Testis (tissue), 3 donors: ENCODE results near the gene TGM6. TPM values are rescaled to one million over a fixed set of nuclear protein-coding genes. Genes with fewer than 3 reads are reported as not detected.

Experiments used
- DNase-seq: peaks from one replicate; pipeline ENCODE4 v3.0.0-alpha.2; 2019
- H3K27ac ChIP-seq, 2 donors: fragments of 200-600 bp; sonication (generic); one replicate each; pipeline ENCODE4 v1.5.1; 2019
- H3K27me3 ChIP-seq: fragments of 200-600 bp; sonication (generic); one replicate; pipeline ENCODE4 v1.5.1; 2019
- H3K36me3 ChIP-seq: fragments of 200-600 bp; sonication (generic); one replicate; pipeline ENCODE4 v1.5.1; 2017; ENCODE audit warnings: low read depth; ENCODE audit errors: missing control alignments
- H3K4me1 ChIP-seq: fragments of 200-600 bp; sonication (generic); one replicate; pipeline ENCODE4 v1.5.1; 2019
- H3K4me3 ChIP-seq, 2 donors: fragments of 200-600 bp; sonication (generic); one replicate each; pipeline ENCODE4 v1.5.1; 2017 to 2019
- H3K9me3 ChIP-seq: fragments of 200-600 bp; sonication (generic); one replicate; pipeline ENCODE4 v1.5.1; 2017
- POLR2A ChIP-seq: fragments of 450-650 bp; IDR thresholded peaks from one replicate; pipeline ENCODE4 v1.6.1; 2017; ENCODE audit warnings: antibody characterized with exemption, mild to moderate bottlenecking, moderate library complexity
- WGBS, 2 donors: methylation state at CpG; one replicate each; pipeline ENCODE4 v1.1.5; 2018; 5-methylcytosine and 5-hydroxymethylcytosine counted together
- intact Hi-C: fragments of 100-400 bp; cut with DNase I; formaldehyde crosslinking; loops from one replicate; pipeline ENCODE4 v1.15.1; 2023; ENCODE audit warnings: low total_unique reads
- polyA plus RNA-seq: library from polyadenylated mRNA; stranded (reverse); fragments of 350-450 nt; fragmentation: Illumina TruSeq; extraction: RNeasy Lipid Tissue Mini Kit (QIAGEN cat#74804); gene quantifications from one replicate; pipeline ENCODE4 v1.2.3, GENCODE V29; 2014; ENCODE audit warnings: low read depth, low replicate concordance; ENCODE audit not compliant: insufficient read depth
- total RNA-seq, 2 donors: library from RNA; depleted of rRNA; stranded (reverse); fragments of >200 nt; gene quantifications; one replicate each; pipeline ENCODE4 v1.2.3, GENCODE V29; 2016
- TF ChIP-seq, protein P1 (sequence below), 3 experiments: fragments of 450-650 bp in 2 of 3; fragments of 200-600 bp in 1 of 3; sonication (generic) in 1 of 3; IDR thresholded peaks; one replicate each; pipeline ENCODE4 v1.5.1; 2016 to 2019; ENCODE audit warnings: antibody characterized with exemption in 3 of 3, mild to moderate bottlenecking in 2 of 3, moderate library complexity in 1 of 3

The TGM6 gene
- total and polyA plus RNA-seq, 3 donors from 2014 or later = not detected

GRCh38 chr20:2348336-2348735, 32.4 kb upstream of the TGM6 start:
- no peaks in the 10 kb centered on the region for H3K4me1 ChIP-seq
- DNase-seq = no peak
- no peak for TF ChIP-seq POLR2A
- TF ChIP-seq, protein P1, sequence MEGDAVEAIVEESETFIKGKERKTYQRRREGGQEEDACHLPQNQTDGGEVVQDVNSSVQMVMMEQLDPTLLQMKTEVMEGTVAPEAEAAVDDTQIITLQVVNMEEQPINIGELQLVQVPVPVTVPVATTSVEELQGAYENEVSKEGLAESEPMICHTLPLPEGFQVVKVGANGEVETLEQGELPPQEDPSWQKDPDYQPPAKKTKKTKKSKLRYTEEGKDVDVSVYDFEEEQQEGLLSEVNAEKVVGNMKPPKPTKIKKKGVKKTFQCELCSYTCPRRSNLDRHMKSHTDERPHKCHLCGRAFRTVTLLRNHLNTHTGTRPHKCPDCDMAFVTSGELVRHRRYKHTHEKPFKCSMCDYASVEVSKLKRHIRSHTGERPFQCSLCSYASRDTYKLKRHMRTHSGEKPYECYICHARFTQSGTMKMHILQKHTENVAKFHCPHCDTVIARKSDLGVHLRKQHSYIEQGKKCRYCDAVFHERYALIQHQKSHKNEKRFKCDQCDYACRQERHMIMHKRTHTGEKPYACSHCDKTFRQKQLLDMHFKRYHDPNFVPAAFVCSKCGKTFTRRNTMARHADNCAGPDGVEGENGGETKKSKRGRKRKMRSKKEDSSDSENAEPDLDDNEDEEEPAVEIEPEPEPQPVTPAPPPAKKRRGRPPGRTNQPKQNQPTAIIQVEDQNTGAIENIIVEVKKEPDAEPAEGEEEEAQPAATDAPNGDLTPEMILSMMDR (IDR thresholded peaks at IDR 0.05) = no peak
- H3K27ac ChIP-seq = no peak overlapping the region
- H3K4me3 ChIP-seq = no peak overlapping the region
- no peaks in the 10 kb centered on the region for H3K9me3 ChIP-seq
- no peaks in the 10 kb centered on the region for H3K27me3 ChIP-seq
- no peaks in the 10 kb centered on the region for H3K36me3 ChIP-seq
- 79 to 90% methylated on average over 5 of the region's 5 CpGs for WGBS, 2 donors
- intact Hi-C loops = no loop called here

- DNase-seq = no peak
- intact Hi-C loops = no loop called here
Measured at GRCh38 chr20:2349801-2350200, 30.9 kb upstream of the TGM6 start.

DNA sequence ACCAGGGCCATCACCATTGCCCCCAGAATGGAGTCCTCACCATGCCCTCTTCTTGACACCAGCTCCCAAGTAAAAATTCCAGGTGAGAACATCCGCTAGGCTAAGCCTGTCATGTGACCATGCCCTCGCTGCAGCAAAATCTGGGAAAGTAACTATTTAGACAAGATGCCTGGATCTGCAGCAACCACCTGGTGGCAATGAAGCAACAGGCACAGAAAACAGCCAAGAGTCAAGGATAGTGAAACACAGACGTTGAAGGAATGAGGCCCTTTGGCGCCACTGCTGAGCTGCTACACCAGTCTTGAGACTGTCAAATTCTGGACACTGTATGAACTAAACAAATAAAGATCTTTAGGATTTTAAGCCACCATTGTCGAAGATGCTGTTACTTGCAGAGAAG, 30.1 kb upstream of the TGM6 start:
- WGBS, 2 donors = 82 to 85% methylated on average over 5 of the region's 5 CpGs
- Histone ChIP-seq H3K4me3 (no peak overlapping the region), H3K27me3 (no peaks in the 10 kb centered on the region), H3K9me3 (no peaks in the 10 kb centered on the region), H3K27ac (no peak overlapping the region), H3K36me3 (no peaks in the 10 kb centered on the region), H3K4me1 (no peaks in the 10 kb centered on the region)
- intact Hi-C loops = no loop called here
- TF ChIP-seq, protein P1 (IDR thresholded peaks at IDR 0.05) = no peak
- no peak for TF ChIP-seq POLR2A
- no peak for DNase-seq

More at GRCh38 chr20:2349801-2350200, 30.9 kb upstream of the TGM6 start:
- H3K27me3 ChIP-seq = no peaks in the 10 kb centered on the region
- no peaks in the 10 kb centered on the region for H3K4me1 ChIP-seq
- H3K27ac ChIP-seq = no peak overlapping the region
- no peak overlapping the region for H3K4me3 ChIP-seq
- TF ChIP-seq, protein P1 (IDR thresholded peaks at IDR 0.05) = no peak
- no peak for TF ChIP-seq POLR2A
- no peaks in the 10 kb centered on the region for H3K36me3 ChIP-seq
- no peaks in the 10 kb centered on the region for H3K9me3 ChIP-seq
- 54 to 57% methylated on average over 4 of the region's 4 CpGs for WGBS, 2 donors

DNA sequence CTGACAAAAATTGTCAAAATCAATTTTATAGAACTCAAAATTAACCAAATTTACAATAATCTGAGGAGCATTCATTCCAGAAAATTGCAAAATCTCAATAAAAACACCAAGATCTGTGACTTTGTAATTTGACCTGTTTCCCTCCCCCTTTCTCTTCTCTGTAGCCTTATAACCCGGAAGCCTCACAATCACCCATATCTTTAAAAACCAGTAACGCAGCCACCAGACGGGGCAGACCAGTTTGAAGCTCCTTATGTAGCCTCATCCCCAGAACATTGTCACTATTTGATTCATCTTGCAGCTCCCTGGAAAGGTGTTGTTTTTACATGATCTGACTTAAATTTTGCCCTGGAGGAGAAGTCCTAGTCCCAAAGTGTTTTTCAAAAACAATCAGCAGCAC, 27.5 kb upstream of the TGM6 start:
- WGBS, 2 donors = 71 to 73% methylated on average over 3 of the region's 3 CpGs
- H3K4me3 ChIP-seq = no peak overlapping the region
- no peaks in the 10 kb centered on the region for H3K36me3 ChIP-seq
- H3K27me3 ChIP-seq = no peaks in the 10 kb centered on the region
- H3K4me1 ChIP-seq = no peaks in the 10 kb centered on the region
- no peak overlapping the region for H3K27ac ChIP-seq
- intact Hi-C loops = no loop called here
- no peak for DNase-seq
- H3K9me3 ChIP-seq = no peaks in the 10 kb centered on the region
- TF ChIP-seq, protein P1 (IDR thresholded peaks at IDR 0.05) = no peak
- no peak for TF ChIP-seq POLR2A

- Histone ChIP-seq H3K9me3 (no peaks in the 10 kb centered on the region), H3K36me3 (no peaks in the 10 kb centered on the region), H3K27me3 (no peaks in the 10 kb centered on the region), H3K27ac (no peak overlapping the region), H3K4me1 (no peaks in the 10 kb centered on the region), H3K4me3 (no peak overlapping the region)
- TF ChIP-seq, protein P1 (IDR thresholded peaks at IDR 0.05) = no peak
- no peak for TF ChIP-seq POLR2A
- no peak for DNase-seq
- WGBS, 2 donors = 49 to 59% methylated on average over 2 of the region's 2 CpGs
- intact Hi-C loops = no loop called here
Measured at GRCh38 chr20:2357114-2357513, 23.6 kb upstream of the TGM6 start.
